Fibroblast of lung (primary cell): ENCODE data around the gene NECTIN2.

Experiments used
- EZH2 ChIP-seq: IDR thresholded peaks from 2 replicates; pipeline ENCODE4 v1.5.1; 2012; ENCODE audit warnings: low read length, control low read depth, mild to moderate bottlenecking; ENCODE audit errors: missing control alignments
- TF ChIP-seq, protein P1 (sequence below), 2 donors: IDR thresholded peaks in 1 of 2; conservative IDR thresholded peaks in 1 of 2; 1 replicate in 1 of 2; 2 replicates in 1 of 2; pipeline ENCODE4 v1.5.1; 2011 to 2012; ENCODE audit warnings: low read length in 2 of 2, control low read depth in 1 of 2, inconsistent platforms in 1 of 2, low read depth in 1 of 2, mild to moderate bottlenecking in 1 of 2

DNA sequence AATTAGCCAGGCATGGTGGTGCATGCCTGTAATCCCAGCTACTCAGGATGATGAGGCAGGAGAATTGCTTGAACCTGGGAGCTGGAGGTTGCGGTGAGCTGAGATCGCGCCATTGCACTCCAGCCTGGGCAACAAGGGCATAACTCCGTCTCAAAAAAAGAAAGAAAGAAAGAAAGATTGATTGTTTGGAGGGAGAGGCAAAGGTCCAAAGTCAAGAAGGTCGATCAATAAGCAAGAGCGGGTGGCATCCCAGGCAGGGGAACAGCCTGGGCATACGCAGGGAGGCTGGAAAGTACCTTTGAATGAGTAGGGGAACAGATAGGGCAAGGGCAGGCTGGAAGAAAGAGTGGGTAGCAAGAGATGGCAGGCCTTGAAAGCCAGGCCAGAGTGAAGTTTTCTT lies 84.0 kb downstream of the NECTIN2 start:
- TF ChIP-seq, protein P1, sequence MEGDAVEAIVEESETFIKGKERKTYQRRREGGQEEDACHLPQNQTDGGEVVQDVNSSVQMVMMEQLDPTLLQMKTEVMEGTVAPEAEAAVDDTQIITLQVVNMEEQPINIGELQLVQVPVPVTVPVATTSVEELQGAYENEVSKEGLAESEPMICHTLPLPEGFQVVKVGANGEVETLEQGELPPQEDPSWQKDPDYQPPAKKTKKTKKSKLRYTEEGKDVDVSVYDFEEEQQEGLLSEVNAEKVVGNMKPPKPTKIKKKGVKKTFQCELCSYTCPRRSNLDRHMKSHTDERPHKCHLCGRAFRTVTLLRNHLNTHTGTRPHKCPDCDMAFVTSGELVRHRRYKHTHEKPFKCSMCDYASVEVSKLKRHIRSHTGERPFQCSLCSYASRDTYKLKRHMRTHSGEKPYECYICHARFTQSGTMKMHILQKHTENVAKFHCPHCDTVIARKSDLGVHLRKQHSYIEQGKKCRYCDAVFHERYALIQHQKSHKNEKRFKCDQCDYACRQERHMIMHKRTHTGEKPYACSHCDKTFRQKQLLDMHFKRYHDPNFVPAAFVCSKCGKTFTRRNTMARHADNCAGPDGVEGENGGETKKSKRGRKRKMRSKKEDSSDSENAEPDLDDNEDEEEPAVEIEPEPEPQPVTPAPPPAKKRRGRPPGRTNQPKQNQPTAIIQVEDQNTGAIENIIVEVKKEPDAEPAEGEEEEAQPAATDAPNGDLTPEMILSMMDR (conservative IDR thresholded peaks at IDR 0.05 in 1 of 2, IDR thresholded peaks at IDR 0.05 in 1 of 2; ENCODE audit: low read depth in 1 of 2, low read length in 2 of 2): no peak
- TF ChIP-seq EZH2: no peak
